H4 (cell line): ENCODE results near the gene CFAP74. TPM values are rescaled to one million over a fixed set of nuclear protein-coding genes. Genes with fewer than 3 reads are reported as not detected.

ENCODE experiments used
- DNase-seq: peaks from one replicate; pipeline ENCODE4 v3.0.0-alpha.2; 2015; ENCODE audit warnings: low spot score
- total RNA-seq: library from RNA; depleted of rRNA; stranded (reverse); fragments of >200 nt; shearing (Covaris generic); gene quantifications from 2 replicates; pipeline ENCODE4 v1.2.3, GENCODE V29; 2014; rRNA removed

The CFAP74 gene, protein sequence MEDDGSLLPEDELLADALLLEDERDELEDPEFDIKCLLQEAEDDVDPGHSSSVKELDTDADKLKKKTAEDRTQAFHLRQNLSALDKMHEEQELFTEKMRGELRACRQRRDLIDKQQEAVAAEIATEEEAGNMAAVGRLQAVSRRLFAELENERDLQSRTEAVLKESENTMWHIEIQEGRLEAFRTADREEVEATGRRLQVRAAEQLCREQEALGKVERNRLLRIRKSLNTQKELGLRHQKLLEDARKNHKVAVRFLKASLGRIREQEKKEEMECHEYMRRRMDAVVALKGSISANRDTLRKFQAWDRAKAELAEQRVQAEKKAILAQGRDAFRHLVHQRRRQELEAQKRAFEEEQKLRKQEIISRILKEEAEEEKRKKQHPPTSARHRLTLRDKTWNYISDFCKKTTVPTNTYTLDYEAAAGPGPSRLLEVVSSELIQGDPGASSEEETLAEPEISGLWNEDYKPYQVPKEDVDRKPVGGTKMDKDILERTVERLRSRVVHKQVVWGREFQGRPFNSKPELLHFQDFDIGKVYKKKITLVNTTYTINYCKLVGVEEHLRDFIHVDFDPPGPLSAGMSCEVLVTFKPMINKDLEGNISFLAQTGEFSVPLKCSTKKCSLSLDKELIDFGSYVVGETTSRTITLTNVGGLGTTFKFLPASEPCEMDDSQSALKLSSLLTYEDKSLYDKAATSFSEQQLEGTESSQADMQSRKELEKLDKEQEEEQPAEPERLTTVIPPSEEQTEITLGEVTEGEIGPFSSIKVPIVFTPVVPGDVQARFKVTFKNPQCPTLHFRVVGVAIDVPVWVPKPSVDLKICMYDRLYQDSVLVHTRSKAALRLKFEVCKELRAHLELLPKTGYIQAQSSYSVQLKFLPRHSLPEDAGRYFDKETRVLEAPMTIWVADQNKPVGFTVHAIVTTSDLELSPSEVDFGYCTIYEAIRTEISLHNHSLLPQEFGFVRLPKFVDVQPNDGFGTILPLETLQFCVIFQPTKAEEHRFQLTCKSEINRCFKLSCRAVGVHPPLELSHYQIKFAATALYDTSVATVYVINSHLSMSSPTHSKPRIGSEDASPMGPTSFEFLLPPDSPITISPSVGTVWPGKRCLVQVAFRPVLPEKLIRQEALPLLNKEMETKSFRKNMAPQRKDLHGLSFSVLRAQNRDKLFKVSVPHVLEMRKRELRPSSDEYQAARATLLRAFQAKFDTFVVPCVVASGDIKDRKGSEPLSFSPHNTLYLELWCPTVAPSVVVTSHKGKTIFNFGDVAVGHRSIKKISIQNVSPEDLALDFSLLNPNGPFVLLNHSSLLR (N-terminal part only)
- not detected in 2 replicates for total RNA-seq

DNA sequence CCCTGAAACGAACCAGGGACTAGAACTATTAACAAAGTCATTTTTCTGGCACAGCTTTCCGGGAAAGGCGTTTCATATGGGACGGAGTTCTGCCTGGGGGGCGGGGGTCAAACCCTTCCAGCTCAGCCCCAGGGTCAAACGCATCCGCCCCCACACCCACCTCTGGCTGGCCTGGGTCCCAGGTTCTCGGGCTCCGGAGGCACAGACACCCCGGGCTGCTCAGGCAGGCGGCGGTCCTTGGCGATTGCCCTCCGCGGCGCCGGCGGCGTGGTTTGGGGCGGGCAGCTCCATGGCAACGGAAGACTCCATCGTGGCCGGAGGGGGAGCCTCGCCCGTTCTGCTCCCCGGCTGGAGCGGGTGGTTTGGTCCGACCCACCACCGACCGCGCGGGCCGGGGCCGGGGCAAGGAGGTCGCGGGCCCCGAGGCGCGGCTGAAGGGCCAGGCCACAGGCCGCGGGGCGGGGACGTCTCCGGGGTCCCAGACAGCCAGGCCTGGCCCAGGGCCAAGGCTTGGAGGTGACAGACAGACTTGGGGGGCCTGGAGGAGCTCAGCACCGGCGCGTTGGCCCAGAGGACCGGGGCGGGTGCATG, at the start of gene CFAP74:
Gene CFAP74, minus strand, starts transcription at position 246 of the 591 bp plus-strand sequence. CDS start 12,830 bp downstream, outside the sequence.
- no peak for DNase-seq

DNA sequence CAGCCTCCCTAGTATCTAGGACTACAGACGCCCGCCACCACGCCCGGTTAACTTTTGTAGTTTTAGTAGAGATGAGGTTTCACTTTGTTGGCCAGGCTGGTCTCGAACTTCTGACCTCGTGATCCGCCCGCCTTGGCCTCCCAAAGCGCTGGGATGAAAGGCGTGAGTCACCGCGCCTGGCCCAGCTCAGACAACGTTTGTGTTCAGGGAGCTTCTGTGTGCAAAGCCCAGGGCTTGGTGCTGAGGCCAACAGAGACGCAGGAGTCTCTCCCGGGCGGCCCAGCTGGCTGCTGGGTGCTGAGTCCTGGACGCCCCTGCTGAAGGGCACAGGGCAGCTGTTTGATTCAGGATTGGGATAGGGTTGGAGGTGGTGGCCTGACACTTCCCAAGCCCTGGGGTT, 49.6 kb upstream of the CFAP74 start:
- no peak for DNase-seq

DNA sequence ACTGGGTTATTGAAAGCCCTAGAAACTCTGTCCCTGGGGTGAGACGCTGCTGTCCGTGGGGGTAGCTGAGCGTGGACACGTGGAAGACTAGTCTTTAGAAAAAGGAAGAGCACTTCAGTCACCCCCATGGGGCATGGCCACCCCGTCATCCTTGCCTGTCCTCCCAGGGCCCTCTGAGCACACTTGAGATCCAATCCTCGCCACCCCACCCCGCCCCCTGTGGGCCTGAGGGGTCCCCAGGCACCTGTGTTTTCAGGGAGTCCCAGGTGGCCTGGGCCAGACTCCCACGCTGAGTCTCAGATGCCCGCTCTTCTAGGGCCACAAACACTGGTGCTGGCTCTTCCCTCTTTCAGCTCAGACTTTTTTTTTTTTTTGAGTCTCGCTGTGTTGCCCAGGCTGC, 49.2 kb upstream of the CFAP74 start:
- no peak for DNase-seq

DNA sequence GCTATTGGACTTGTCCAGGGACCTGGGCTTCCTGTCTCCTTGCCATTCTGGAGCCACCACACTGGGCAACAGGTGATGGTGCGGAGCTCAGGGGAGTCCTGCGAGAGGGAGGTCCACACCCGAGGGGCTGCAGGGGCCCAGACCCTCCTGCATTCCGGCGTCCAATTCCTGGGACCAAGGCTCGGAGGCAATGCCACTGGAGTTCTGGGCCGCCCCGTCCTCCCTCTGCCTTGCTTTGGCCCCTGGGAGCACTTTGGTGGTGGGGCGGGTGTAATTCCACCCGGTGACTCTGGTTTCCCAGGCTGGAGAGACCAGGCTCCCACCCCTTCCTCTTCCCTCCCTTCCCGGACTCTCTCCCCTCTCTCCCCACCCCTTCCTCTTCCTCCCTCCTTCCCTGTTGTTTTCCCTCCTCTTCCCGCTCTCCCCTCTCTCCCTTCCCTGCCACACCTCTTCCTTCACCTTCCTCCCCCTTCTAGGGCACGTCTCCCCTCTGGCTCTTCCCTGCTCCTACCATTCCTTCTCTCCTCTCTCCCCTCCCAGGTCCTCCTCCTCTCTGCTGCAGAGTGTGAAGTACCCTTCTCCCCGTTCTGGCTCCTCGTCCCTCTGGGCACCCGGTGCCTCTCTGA, 48.6 kb upstream of the CFAP74 start:
- no peak for DNase-seq

DNA sequence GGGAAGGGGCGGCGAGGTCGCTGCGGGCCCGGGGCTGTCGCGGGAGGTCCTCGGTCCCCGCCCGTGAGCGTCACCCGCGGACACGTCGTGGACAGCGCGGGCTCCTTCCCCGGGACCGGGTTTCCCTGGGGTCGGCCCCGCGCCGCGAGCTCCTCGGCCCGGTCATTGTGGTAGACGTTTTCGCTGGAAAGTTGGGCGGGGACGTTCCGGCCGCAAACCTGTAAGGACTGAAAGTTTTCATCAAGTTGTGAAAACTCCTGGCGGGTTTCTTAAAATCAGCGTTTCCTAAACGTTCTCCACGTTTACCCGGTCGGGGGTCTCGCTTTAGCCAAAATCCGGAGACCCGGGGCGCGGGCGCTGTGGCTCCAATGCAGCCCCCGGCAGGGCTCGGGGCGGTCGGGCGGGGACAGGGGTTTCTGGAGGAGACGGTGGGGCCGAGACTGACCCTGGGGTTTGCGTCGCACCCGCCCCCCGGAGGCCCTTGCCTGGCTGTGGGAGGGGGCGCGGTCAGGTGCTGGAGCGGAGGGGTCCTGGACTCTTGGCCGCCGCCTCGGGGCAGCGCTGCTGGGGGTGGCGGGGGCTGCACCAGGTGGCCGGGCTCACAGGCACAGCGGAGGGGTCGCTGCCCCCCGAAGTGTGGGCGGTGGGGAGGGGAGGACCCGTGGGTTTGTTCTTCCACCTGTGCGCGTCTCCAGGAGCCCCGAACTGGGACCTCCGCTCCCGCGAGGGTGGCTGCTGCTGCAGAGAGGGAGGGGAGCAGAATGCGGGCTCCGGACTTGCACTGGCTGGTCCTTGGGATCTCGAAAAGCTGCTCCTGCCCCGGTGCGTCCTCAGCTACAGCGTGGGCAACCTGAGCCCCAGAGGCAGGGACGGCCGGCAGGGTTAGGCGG, 47.5 kb upstream of the CFAP74 start:
- no peak for DNase-seq

DNA sequence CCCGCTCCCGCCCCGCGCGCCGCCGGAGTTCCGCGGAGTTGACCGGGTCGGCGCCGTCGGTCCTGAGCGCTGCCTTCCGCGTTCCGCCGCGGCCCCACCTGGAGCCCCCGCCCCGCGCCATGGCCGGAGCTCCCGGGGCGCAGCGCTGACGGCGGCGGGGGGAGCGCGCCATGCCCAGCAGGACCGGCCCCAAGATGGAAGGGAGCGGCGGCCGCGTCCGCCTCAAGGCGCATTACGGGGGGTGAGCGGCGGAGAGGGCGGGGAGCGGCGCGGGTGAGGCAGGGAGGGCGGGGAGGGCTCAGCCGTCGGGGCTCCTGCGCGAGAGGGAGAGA, 46.8 kb upstream of the CFAP74 start:
- no peak for DNase-seq

DNA sequence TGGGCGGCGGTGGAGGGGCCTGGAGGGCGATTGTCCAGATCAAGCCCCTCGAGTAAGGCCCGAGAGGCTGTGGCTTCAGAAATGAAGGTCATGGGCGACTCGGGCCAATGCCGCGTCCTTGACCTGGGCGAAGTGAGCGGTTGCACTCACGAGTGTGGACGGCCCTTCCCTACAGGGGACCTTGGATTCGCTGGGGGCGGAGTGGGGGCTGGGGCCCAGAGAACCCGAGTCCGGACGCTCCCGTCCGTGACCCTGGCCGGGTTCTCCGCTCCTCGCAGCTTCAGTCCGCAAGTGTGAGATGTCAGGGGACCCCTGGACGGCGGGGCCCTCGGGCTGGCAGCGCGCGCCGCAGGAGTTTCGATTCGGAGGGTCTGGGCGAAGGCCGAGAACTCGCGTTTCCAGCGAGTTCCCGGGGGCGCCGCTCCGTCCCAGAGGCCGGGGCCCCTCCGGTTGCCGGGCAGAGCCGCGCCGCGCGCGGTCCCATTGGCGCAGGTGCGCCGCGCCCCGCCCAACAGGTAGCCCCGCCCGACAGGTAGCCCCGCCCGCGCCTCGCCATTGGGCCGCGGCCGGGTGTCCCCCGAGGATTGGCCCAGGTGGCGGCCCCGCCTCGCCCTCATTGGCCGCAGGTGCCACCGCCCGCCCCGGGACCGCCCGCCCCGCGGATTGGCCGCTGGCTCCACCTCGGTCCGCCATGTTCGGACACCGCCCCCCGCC, 46.3 kb upstream of the CFAP74 start, which contains the start of gene PRKCZ:
Gene PRKCZ, plus strand, starts transcription at position 694 of the 714 bp plus-strand sequence. CDS start 220 bp downstream, outside the sequence.
- no peak for DNase-seq

DNA sequence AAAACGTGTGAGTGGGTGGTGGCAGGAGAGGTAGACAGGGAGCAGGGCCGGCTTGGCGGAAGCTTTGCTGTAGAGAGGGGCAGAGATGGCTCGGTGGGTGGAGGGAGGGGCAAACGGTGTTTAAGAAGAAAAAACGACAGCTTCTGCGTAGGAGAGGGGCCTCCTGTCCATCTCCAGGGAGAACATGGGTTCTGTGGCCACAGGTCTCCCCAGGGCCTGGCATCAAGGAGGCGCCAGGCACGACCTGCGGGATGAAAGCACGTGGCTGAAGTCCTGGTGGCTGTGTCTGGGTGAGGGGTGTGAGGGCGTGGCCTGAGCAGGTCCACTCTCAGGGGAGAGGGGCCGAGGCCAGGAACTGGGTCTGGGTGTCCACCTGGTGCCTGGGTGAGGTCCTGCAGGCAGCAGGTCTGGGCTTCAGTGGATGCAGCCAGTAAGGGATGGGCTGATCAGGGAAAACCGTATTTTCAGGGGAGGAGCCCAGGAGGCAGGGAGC, 45.7 kb upstream of the CFAP74 start:
- DNase-seq = no peak

DNA sequence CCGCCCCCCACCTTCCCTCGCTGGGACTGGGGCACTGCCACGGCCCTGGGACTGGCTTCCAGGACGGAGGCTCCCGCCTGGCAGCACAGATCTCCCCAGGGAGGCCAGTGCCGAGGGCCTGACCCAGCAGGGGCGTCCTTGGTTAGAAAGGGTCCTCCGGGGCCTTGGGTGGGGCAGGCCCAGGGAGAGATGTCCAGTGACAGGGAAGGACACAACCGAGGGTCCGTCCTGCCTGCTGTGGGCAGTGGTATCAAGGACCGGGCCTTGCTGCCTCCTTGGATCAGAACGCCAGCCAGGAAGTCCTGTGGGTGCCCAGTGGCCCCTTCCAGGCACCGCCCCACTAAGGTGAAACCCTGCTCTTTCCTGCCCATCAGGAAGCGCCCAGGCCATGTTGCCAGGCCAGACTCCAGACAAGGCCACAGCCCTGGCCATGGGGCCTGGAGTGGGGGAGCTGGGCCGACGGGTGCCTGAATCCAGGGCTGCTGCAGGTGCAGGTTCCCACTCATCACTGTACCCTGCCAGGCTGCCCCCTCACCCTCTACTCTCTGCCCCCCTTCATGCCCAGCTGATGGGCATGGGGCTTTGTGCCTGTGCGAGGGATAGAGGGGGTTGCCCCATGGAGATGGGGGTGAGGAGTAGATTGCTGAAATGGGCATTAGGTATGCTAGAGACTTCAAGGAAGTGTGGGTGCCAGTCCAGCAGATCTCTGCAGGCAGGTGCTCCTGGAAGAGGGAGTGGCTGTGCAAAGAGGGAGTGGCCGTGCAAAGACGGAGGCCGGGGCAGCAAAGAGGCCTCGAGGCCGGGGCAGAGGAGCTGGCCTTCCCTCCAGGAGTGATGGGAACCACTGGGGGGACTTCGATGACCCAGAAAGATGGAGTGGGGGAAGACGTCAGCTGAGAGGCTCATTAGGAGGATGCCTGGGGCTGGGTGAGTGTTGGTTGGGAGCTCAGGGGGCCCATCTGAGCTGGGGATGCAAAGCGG, 44.5 kb upstream of the CFAP74 start:
- DNase-seq = no peak

DNA sequence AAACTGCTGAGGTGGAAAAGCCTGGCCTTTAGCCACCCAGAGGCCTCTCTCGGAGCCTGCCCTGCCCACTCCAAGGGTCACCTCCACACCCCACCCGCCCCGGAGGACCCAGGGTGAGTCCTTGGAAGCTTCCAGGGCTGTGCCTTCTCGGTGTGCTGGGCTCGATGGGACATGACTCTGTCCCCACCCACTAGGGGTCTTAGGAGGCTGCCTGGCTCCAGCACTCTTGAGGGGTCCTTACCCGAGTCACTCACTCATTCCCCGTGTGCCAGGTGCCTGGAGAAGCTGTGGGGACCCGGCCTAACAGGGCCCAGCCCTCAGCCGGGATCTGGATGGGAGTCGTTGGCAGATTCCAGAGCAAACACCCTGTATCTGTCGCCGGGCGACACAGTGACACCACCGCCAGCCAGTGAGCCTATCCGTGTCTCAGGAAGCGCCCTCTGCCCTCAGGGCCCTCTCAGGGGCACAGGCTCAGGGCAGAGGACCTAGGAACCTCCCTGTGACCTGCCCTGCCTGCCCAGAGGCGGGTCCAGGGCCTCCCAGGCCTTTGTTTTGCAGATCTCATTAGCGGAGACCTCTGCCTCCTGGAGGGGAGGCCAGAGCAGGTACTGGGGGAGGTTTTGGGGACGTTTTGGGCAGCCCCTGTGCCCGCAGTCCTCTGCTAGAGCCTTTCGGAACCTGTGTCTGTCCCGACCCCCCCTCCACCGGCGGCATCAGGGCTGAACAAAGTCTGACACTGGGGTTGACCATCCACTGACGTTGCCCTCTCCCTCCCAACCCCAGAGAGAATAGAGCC, 43.6 kb upstream of the CFAP74 start:
- DNase-seq = no peak

DNA sequence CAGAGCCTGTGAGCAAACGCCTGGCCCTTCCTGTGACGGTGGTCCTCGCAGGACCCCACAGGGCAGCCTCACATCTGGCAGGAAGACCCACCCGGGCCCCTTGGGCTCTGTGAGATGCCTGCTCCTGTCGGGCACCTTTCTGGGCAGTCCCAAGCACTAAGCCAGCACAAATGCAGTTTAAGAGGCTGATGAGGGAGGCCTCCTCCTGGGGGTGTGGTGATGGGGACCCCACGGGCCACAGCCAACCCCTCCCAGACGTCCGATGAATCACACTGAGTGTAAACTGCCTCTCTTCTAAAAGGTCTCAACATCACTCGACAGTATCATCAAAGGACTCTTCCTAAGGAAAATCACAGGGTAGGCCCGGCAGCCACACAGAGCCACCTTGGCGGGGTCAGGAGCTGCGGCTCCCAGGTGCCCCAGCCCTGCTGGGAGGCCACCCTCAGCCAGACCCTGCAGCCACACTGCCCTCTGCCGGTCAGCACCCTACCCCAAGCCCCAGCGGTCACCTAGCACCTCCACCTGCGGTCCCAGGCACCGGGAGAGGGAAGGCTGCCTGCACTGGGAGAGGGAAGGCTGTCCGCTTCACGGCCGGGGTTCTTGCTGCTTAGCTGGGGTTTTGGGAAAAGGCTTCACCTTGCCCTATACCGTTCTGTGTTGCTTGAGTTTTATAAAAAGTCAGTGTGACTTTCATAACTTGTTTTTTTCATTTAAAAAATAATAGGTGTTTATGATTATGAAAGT, 42.8 kb upstream of the CFAP74 start:
- no peak for DNase-seq

DNA sequence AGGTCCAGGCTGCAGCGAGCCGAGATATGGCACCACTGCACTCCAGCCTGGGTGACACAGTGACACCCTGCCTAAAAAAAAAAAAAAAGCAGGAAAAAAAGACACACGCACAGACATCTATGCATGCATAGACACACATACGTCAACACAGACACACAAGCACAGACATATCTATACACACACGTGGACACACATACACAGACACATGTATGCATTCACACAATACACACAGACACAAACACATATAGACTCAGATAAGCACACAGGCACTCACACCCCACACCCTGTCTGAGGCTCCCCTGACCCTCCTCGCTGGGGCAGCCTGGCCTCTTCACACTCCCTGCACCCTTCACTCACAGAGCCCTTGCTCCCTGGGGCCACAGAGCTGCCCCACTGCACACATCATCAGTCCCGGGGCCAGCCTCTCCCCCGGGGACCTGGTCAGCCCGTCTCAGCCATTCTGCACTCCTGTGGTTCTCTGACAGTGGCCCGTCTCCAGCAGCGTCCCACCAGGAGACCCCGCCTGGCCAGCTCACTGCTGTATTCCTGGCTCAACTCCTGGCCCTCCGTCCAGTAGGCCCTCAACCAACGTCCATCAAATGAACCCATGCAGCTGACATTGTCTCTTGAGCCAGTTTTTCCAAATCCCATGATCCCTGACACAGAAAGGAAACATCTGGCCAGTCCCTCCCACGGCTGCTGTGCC, 42.0 kb upstream of the CFAP74 start:
- no peak for DNase-seq

DNA sequence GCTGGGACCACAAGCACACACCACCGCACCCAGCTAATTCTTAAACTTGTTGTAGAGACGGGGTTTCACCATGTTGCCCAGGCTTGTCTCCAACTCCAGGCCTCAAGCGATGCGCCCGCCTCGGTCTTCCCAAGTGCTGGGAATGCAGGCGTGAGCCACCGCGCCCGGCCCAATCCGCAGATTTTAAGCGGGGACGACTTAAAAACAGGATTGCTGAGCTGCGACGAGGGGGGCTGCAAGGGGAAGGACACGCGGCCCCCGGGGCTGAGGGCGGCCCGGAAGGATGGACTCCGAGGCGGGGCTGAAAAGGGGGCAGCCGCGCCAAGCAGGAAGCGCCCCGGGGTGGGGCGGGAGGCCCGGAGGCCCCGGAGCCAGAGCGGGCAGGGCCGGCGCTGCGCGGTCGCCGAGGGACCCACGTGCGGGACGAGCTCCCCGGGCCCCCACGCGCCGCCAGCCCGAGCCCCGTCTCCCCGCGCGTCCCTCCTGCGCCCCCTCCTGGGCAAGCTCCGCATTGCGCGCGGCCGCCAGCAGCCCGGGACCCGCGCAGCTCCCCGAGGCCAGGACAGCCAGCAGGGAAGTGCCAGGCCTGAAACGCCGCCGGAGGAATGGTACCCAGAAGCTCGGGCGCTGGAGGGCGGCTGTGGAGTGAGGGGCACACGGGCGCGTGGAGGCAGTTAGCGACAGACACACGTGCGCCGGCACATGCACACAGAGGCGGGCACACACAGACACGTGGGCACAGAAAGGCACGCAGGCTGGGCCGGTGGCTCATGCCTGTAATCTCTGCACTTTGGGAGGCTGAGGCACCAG, 41.1 kb upstream of the CFAP74 start:
- no peak for DNase-seq

DNA sequence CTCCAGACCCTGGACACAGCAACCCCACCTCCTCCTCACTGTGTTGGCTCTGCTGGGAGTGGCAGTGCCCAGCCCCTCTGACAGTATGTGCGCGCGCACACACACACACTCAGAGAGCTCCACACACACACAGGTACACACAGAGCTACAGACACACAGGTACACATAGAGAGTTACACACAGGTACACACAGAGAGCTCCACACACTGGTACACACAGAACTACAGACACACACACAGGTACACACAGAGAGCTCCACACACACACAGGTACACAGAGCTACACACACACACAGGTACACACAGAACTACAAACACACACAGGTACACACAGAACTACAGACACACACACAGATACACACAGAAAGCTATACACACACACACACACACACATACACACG, 40.3 kb upstream of the CFAP74 start:
- DNase-seq = no peak
